Measurements from ENCODE around the gene UBE2S. TPM values are rescaled to one million over a fixed set of nuclear protein-coding genes. Genes with fewer than 3 reads are reported as not detected.

UBE2S gene
- polyA plus RNA-seq, 1 donor (not counting 4 experiments of a cell fraction or from before 2014, with no cell fraction given): 31.8 TPM

- no peak for TF ChIP-seq EZH2 (IDR thresholded peaks at IDR 0.05; ENCODE audit: low read length)
- FAIRE-seq (no peak), DNase-seq (ENCODE audit: low read depth, low spot score) (no peak)
- H3K4me2 ChIP-seq (ENCODE audit: control insufficient read depth, extremely low read depth, insufficient read depth, low read depth, low read length): no peak overlapping the region
- H3K9me3 ChIP-seq (ENCODE audit: control insufficient read depth, low read depth, low read length): no peaks in the 10 kb centered on the region
- H3K79me2 ChIP-seq (ENCODE audit: control insufficient read depth, insufficient read depth, low read length): no peaks in the 10 kb centered on the region
- no peak overlapping the region for H2AFZ ChIP-seq (ENCODE audit: control insufficient read depth, low read length)
- H3K9ac ChIP-seq (ENCODE audit: control insufficient read depth, extremely low read depth, insufficient read depth, low read length): no peak overlapping the region
- H3K9me1 ChIP-seq (ENCODE audit: control insufficient read depth, extremely low read depth, insufficient read depth, low read length): no peaks in the 10 kb centered on the region
- dilution Hi-C loops (cut with MboI; ENCODE audit: extremely low pct_ligation_motif_present, low sequenced_read_pairs): no loop called here
- H3K4me3 ChIP-seq (ENCODE audit: control insufficient read depth in 2 of 3, extremely low read depth in 1 of 3, insufficient read depth in 2 of 3, low read depth in 1 of 3, low read length in 3 of 3): no peak overlapping the region
- H3K4me1 ChIP-seq (ENCODE audit: control insufficient read depth, extremely low read depth, insufficient read depth, low read length): peaks cover 6% of the 10 kb centered on the region
- no peaks in the 10 kb centered on the region for H3K36me3 ChIP-seq (ENCODE audit: control insufficient read depth in 2 of 2, extremely low read depth in 1 of 2, insufficient read depth in 2 of 2, low read length in 2 of 2)
- H3K27me3 ChIP-seq (ENCODE audit: control insufficient read depth, extremely low read depth, insufficient read depth, low read length): peaks cover 7% of the 10 kb centered on the region
- no peak overlapping the region for H3K27ac ChIP-seq (ENCODE audit: control insufficient read depth, insufficient read depth, low read length)
- H4K20me1 ChIP-seq (ENCODE audit: control insufficient read depth, extremely low read depth, insufficient read depth, low read length): no peaks in the 10 kb centered on the region
Observed at GRCh38 chr19:55358493-55358892, 49.1 kb downstream of the UBE2S start.

- dilution Hi-C loops (cut with MboI; ENCODE audit: extremely low pct_ligation_motif_present, low sequenced_read_pairs): no loop called here
- no peaks in the 10 kb centered on the region for H3K9me3 ChIP-seq (ENCODE audit: control insufficient read depth, low read depth, low read length)
- H3K27ac ChIP-seq (ENCODE audit: control insufficient read depth, insufficient read depth, low read length): no peak overlapping the region
- TF ChIP-seq CTCF (optimal IDR thresholded peaks at IDR 0.05 in 1 of 3, IDR thresholded peaks at IDR 0.05 in 1 of 3, conservative IDR thresholded peaks at IDR 0.05 in 1 of 3; ENCODE audit: extremely low read depth in 1 of 3, insufficient read depth in 2 of 3, low read length in 3 of 3): no peak
- H4K20me1 ChIP-seq (ENCODE audit: control insufficient read depth, extremely low read depth, insufficient read depth, low read length): no peaks in the 10 kb centered on the region
- no peak for DNase-seq (ENCODE audit: low read depth, low spot score)
- peak; percentile 94 for FAIRE-seq
- H3K36me3 ChIP-seq (ENCODE audit: control insufficient read depth in 2 of 2, extremely low read depth in 1 of 2, insufficient read depth in 2 of 2, low read length in 2 of 2): no peaks in the 10 kb centered on the region
- H3K9ac ChIP-seq (ENCODE audit: control insufficient read depth, extremely low read depth, insufficient read depth, low read length): no peak overlapping the region
- peaks cover 29% of the 10 kb centered on the region for H3K27me3 ChIP-seq (ENCODE audit: control insufficient read depth, extremely low read depth, insufficient read depth, low read length)
- H3K9me1 ChIP-seq (ENCODE audit: control insufficient read depth, extremely low read depth, insufficient read depth, low read length): no peaks in the 10 kb centered on the region
- H3K79me2 ChIP-seq (ENCODE audit: control insufficient read depth, insufficient read depth, low read length): no peaks in the 10 kb centered on the region
- no peak overlapping the region for H2AFZ ChIP-seq (ENCODE audit: control insufficient read depth, low read length)
- peaks cover 9% of the 10 kb centered on the region for H3K4me1 ChIP-seq (ENCODE audit: control insufficient read depth, extremely low read depth, insufficient read depth, low read length)
- peak overlapping the region; percentile 25 for H3K4me2 ChIP-seq (ENCODE audit: control insufficient read depth, extremely low read depth, insufficient read depth, low read depth, low read length)
- H3K4me3 ChIP-seq (ENCODE audit: control insufficient read depth in 2 of 3, extremely low read depth in 1 of 3, insufficient read depth in 2 of 3, low read depth in 1 of 3, low read length in 3 of 3): no peak overlapping the region
Observed at GRCh38 chr19:55355213-55355821, 52.3 kb downstream of the UBE2S start.

- TF ChIP-seq EZH2 (IDR thresholded peaks at IDR 0.05; ENCODE audit: low read length) (no peak), CTCF (optimal IDR thresholded peaks at IDR 0.05 in 1 of 3, IDR thresholded peaks at IDR 0.05 in 1 of 3, conservative IDR thresholded peaks at IDR 0.05 in 1 of 3; ENCODE audit: extremely low read depth in 1 of 3, insufficient read depth in 2 of 3, low read length in 3 of 3) (no peak)
- no peaks in the 10 kb centered on the region for H4K20me1 ChIP-seq (ENCODE audit: control insufficient read depth, extremely low read depth, insufficient read depth, low read length)
- H3K79me2 ChIP-seq (ENCODE audit: control insufficient read depth, insufficient read depth, low read length): no peaks in the 10 kb centered on the region
- no peak within 1 kb of the TSS for H3K27ac ChIP-seq (ENCODE audit: control insufficient read depth, insufficient read depth, low read length)
- peak within 1 kb of the TSS; percentile 81 for H2AFZ ChIP-seq (ENCODE audit: control insufficient read depth, low read length)
- no peaks in the 10 kb centered on the region for H3K9me1 ChIP-seq (ENCODE audit: control insufficient read depth, extremely low read depth, insufficient read depth, low read length)
- no peaks in the 10 kb centered on the region for H3K9me3 ChIP-seq (ENCODE audit: control insufficient read depth, low read depth, low read length)
- H3K4me2 ChIP-seq (ENCODE audit: control insufficient read depth, extremely low read depth, insufficient read depth, low read depth, low read length): peak within 1 kb of the TSS; percentile 86
- dilution Hi-C loops (cut with MboI; ENCODE audit: extremely low pct_ligation_motif_present, low sequenced_read_pairs): no loop called here
- peak within 1 kb of the TSS; percentile 50 for H3K9ac ChIP-seq (ENCODE audit: control insufficient read depth, extremely low read depth, insufficient read depth, low read length)
- peaks cover 9% of the 10 kb centered on the region for H3K4me1 ChIP-seq (ENCODE audit: control insufficient read depth, extremely low read depth, insufficient read depth, low read length)
- no peaks in the 10 kb centered on the region for H3K36me3 ChIP-seq (ENCODE audit: control insufficient read depth in 2 of 2, extremely low read depth in 1 of 2, insufficient read depth in 2 of 2, low read length in 2 of 2)
- H3K27me3 ChIP-seq (ENCODE audit: control insufficient read depth, extremely low read depth, insufficient read depth, low read length): peaks cover 29% of the 10 kb centered on the region
- peak within 1 kb of the TSS; percentile 46 to 66 (median 63) for H3K4me3 ChIP-seq (ENCODE audit: control insufficient read depth in 2 of 3, extremely low read depth in 1 of 3, insufficient read depth in 2 of 3, low read depth in 1 of 3, low read length in 3 of 3)
- DNase-seq (ENCODE audit: low read depth, low spot score): no peak
- FAIRE-seq: no peak
Observed at GRCh38 chr19:55354698-55355212, 52.8 kb downstream of the UBE2S start, which contains the start of gene COX6B2. Gene COX6B2 (minus strand): TSS chr19:55354719. CDS start chr19:55354521, 198 bp downstream.

Data from keratinocyte (primary cell).